ENCODE data around the gene ARMH4.

ARMH4 gene

DNA sequence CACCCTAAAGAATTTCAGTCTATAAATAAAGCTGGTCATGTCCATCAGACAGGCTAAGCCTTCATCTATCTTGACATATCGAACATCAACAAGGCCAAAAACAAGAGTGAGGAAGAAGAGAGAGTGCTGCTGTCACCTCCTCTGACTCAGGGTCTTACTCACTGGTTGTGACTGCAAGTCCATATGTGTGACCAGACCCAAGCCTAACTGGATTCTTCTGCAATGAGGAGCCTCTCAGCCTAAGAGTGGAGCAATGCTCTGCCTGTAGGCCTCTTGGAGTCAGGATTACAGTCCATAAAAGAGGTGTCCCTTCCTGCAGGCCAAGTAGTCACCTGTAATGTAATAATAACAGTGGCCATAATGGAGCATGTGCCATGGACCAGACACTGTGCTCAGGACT is 165.0 kb downstream of the ARMH4 start:
- H3K4me3 ChIP-seq (ENCODE audit: low read depth, low read length) = no peak overlapping the region
- TF ChIP-seq, protein P1, sequence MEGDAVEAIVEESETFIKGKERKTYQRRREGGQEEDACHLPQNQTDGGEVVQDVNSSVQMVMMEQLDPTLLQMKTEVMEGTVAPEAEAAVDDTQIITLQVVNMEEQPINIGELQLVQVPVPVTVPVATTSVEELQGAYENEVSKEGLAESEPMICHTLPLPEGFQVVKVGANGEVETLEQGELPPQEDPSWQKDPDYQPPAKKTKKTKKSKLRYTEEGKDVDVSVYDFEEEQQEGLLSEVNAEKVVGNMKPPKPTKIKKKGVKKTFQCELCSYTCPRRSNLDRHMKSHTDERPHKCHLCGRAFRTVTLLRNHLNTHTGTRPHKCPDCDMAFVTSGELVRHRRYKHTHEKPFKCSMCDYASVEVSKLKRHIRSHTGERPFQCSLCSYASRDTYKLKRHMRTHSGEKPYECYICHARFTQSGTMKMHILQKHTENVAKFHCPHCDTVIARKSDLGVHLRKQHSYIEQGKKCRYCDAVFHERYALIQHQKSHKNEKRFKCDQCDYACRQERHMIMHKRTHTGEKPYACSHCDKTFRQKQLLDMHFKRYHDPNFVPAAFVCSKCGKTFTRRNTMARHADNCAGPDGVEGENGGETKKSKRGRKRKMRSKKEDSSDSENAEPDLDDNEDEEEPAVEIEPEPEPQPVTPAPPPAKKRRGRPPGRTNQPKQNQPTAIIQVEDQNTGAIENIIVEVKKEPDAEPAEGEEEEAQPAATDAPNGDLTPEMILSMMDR (IDR thresholded peaks at IDR 0.05; ENCODE audit: low read depth, low read length) = no peak

DNA sequence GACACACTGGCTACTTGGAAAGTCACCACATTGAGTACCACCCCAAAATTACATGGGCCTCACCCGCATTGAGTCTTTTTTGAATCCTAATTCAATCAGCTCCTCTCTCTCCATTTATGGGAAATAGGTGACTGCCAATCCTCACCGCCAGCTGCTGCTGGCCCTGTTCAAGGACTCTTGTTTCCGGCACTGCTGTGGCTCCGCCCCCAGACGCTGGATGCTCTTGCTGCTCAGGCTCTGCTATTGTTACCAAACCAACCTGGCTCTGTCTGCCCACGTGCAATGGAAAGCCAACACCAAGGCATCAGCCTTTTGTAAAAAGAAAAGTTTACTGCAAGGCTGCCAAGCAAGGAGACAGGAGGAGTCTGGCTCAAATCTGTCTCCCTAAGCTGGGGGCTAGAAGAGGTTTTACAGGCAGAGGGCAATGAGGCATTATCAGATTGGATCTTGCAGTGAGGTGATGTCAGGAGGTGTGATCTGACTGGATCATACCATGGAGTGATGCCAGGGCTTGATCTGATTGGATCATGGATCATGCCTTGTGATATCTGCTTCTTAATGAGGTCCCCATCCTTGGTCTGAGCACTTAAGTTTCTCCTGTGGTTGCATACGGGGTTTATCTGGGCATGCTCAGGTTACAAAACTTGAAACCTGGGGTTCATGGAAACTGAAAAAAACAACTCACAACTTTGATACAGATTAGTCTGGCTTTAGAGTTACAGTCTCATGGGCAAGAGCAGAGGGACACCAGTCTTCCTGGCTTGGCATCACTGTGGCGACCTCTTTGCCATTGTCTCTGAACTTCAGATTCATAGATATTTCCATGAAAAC is 169.0 kb downstream of the ARMH4 start:
- no peak overlapping the region for H3K4me3 ChIP-seq (ENCODE audit: low read depth, low read length)
- TF ChIP-seq, protein P1 (IDR thresholded peaks at IDR 0.05; ENCODE audit: low read depth, low read length) = no peak

DNA sequence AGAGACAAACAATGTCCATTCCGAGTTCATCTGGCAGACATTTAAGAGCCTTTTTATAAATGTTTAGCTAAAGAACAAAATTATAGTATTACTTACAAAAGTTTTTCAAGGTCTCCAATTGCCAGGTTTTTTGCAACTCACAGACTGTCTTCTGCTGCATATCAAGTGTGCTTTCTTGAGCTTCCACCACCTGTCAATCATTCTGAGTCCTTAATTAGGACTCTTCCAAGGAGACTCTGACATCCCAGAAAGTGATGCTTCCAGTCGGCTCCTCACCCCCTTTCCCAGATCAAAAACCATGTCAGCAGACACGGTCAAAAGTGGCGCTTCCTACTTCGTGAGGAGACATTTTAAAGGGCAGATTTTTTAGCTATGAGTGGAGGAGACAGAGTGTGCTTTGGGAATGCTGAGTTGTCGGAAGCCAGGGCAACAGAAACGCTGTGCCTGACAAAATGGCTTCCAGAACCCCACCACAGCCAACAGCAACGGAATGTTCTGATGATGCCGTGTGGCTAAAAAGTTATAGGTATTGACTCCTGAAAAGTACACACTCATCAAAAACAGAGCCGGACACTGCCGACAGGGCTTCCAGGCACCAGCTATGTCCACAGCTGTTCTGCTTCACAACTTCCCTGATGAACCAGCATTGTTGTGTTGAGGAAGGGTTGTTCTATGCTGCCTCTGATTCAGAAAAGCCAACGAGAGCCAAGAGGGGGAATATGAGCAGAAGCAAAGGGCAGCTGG is 170.0 kb downstream of the ARMH4 start:
- TF ChIP-seq, protein P1 (IDR thresholded peaks at IDR 0.05; ENCODE audit: low read depth, low read length) = no peak

DNA sequence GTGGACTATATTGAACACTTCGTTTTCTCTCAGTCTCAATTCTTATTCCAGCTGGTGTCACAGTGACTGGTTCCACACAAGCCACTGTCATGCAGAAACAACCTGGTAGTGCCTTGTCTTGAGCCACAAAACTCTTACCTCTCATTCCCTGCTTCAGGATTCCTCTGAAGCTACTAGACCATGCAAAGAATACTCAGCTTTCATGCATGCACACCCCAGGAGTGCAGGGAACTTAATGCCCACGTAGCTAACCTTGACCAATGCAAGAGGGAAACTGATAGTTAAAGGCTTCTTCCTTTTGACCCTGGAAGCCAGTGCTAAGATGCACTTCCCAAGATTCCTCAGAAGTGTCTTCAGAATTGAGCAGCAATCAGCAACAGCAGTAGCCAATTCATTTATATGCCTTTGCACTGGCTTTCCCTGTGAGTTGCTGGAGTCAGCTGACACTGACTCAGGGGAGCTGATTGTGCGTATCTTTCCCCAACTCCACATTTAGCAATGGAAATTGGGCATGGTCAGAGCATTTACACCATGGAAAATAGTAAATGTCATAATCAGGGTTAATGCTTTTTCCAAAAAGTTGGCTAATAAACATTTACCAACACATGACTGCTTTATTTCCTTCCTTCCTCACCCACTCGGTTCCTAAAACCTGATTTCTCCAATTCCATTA is 172.5 kb downstream of the ARMH4 start:
- TF ChIP-seq, protein P1 (IDR thresholded peaks at IDR 0.05; ENCODE audit: low read depth, low read length) = no peak
- H3K4me3 ChIP-seq (ENCODE audit: low read depth, low read length) = no peak overlapping the region

More for the DNA sequence above, 170.0 kb downstream of the ARMH4 start:
- no peak overlapping the region for H3K4me3 ChIP-seq (ENCODE audit: low read depth, low read length)

DNA sequence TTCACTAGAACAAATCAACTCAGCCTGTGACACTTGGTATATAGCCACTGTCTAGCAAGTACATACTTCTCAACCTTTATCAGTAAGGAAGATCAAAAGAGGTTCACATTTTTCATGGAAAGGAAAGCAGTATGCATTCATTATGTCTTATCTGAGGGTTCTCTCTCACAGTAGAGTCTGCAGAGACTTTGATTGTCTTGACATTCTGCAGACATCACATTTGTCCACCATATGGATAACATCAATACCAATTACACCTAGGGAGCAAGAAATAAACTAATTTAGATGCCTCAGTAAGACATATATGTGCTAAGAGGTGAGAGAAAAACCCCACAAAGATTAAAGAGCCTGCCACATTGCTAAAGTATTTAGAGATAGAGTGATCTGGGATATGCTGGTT is 175.3 kb downstream of the ARMH4 start:
- H3K4me3 ChIP-seq (ENCODE audit: low read depth, low read length) = no peak overlapping the region
- TF ChIP-seq, protein P1 (IDR thresholded peaks at IDR 0.05; ENCODE audit: low read depth, low read length) = no peak

DNA sequence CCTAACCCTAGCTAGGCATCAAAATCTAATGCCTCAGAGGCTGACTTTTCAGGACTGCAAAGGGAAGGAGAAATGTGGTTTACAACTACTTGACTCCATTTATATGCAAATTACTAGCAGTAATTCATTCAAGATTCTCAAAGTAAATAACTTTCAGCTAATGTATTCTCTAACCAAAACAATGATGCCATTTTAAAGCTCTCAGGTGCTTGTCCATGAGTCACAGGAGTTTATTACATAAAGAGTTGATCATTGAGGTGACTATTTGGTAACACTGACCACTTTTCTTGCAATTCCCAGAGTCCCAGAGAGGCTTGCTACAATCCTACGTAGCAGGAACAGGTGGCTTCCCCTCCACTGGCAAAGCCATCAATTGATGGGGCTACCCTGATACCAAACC is 177.1 kb downstream of the ARMH4 start:
- H3K4me3 ChIP-seq (ENCODE audit: low read depth, low read length) = no peak overlapping the region
- TF ChIP-seq, protein P1 (IDR thresholded peaks at IDR 0.05; ENCODE audit: low read depth, low read length) = no peak
